VCaP (cell line): ENCODE data around the gene DNER.
"Not testable (repeated sequence)": the region's sequence is repeated elsewhere in the genome, so short reads cannot be mapped to it uniquely, and the experiment has no call there.

Source experiments
- H3K27ac ChIP-seq: fragments of 450-650 bp; 2 replicates; pipeline ENCODE4 v1.5.1; 2017
- TF ChIP-seq, protein P1 (sequence below): fragments of 450-650 bp; conservative IDR thresholded peaks from 2 replicates; pipeline ENCODE4 v1.5.1; 2017; ENCODE audit warnings: mild to moderate bottlenecking, moderate library complexity

The DNER gene

DNA sequence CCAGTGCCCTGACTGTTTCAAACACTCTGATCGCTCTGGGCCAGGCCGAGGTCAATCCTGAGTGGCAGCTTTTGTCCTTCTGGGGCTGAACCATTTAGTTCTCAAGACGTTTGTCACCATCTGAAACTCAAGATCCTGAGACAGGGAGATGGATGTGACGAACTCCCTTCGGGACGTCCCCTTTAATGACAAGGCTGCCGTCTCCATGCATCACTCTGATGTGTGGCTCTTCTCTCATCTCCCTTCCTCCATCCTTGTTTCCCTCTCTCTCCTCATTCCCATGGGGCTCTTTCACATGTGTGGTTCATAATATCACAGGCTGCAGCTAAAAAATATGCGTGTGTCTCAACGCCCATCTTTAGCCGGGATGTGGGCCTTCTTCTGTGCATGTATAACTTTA, 189.6 kb downstream of the DNER start:
- TF ChIP-seq, protein P1, sequence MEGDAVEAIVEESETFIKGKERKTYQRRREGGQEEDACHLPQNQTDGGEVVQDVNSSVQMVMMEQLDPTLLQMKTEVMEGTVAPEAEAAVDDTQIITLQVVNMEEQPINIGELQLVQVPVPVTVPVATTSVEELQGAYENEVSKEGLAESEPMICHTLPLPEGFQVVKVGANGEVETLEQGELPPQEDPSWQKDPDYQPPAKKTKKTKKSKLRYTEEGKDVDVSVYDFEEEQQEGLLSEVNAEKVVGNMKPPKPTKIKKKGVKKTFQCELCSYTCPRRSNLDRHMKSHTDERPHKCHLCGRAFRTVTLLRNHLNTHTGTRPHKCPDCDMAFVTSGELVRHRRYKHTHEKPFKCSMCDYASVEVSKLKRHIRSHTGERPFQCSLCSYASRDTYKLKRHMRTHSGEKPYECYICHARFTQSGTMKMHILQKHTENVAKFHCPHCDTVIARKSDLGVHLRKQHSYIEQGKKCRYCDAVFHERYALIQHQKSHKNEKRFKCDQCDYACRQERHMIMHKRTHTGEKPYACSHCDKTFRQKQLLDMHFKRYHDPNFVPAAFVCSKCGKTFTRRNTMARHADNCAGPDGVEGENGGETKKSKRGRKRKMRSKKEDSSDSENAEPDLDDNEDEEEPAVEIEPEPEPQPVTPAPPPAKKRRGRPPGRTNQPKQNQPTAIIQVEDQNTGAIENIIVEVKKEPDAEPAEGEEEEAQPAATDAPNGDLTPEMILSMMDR = no peak
- no peak overlapping the region for H3K27ac ChIP-seq

DNA sequence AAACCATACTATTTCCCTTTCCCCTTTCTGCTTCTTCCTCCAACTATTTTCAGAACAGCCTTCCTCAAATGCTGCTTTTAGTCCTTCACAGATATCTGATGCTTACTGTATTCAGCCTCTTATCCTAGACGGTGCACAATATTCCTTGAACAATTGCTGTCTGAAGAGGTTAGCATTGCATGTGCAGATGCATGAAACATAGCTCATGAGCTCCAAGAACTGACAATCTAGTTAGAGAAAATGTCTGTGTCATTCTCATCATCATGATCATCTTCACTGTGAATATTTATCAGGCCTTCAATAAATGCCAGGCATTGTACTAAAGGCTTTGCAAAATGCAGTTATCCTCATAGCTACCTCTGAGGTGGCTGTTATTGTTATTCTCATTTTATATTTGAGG, 190.7 kb downstream of the DNER start:
- TF ChIP-seq, protein P1 = no peak
- H3K27ac ChIP-seq = no peak overlapping the region

GRCh38 chr2:229521576-229521975, 192.8 kb downstream of the DNER start:
- no peak overlapping the region for H3K27ac ChIP-seq
- TF ChIP-seq, protein P1 = no peak

- H3K27ac ChIP-seq = no peak overlapping the region
- TF ChIP-seq, protein P1 = no peak
Measured at GRCh38 chr2:229520691-229521096, 193.7 kb downstream of the DNER start.

- no peak overlapping the region for H3K27ac ChIP-seq
Measured at GRCh38 chr2:229519655-229520430, 194.5 kb downstream of the DNER start.

GRCh38 chr2:229514273-229514895, 200.0 kb downstream of the DNER start:
- TF ChIP-seq, protein P1 = no peak
- H3K27ac ChIP-seq = no peak overlapping the region

More at GRCh38 chr2:229519655-229520430, 194.5 kb downstream of the DNER start:
- TF ChIP-seq, protein P1 = no peak

GRCh38 chr2:229511524-229511923, 202.8 kb downstream of the DNER start:
- no peak overlapping the region for H3K27ac ChIP-seq
- TF ChIP-seq, protein P1 = no peak

DNA sequence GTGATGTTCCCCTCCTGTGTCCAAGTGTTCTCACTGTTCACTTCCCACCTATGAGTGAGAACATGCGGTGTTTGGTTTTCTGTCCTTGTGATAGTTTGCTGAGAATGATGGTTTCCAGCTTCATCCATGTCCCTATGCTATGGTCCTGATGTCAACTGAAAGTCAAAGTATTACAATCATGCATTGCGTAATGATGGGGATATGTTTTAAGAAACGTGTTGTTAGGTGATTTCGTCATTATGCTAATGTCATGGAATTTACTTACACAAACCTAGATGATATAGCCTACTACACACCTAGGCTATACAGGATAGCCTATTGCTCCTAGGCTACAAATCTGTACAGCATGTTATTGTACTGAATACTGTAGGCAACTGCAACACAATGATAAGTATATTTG, 207.7 kb downstream of the DNER start:
- H3K27ac ChIP-seq = not testable (repeated sequence)
